Left renal pelvis (tissue), 4 donors: ENCODE results near the gene PTDSS2. TPM values are rescaled to one million over a fixed set of nuclear protein-coding genes. Genes with fewer than 3 reads are reported as not detected.

Experiments
- DNase-seq, 4 donors: peaks; one replicate each; pipeline ENCODE4 v3.0.0-alpha.2; 2013; ENCODE audit warnings: low read depth in 4 of 4, low spot score in 3 of 4
- polyA plus RNA-seq, 4 donors: library from polyadenylated mRNA; unstranded; fragments of 120-200 nt; gene quantifications; one replicate each; pipeline ENCODE4 v1.2.1, GENCODE V29; 2013; ENCODE audit not compliant: insufficient read length in 4 of 4

PTDSS2 gene
- polyA plus RNA-seq, 4 donors, result 22.9 to 46.4 (median 31.0) TPM

GRCh38 chr11:488062-488461 lies 38.0 kb downstream of the PTDSS2 start:
- DNase-seq, result no peak

- no peak for DNase-seq
These were observed 38.5 kb downstream of the PTDSS2 start for GRCh38 chr11:488579-488978.

- no peak for DNase-seq
These were observed 38.9 kb downstream of the PTDSS2 start for GRCh38 chr11:488992-489391.

GRCh38 chr11:489610-490185 lies 39.6 kb downstream of the PTDSS2 start:
- no peak for DNase-seq

GRCh38 chr11:490186-490929 lies 40.3 kb downstream of the PTDSS2 start:
- DNase-seq, result no peak

GRCh38 chr11:490930-491260 lies 40.8 kb downstream of the PTDSS2 start:
- no peak for DNase-seq

GRCh38 chr11:491358-491757 lies 41.3 kb downstream of the PTDSS2 start:
- DNase-seq, result no peak

- no peak for DNase-seq
These were observed 42.5 kb downstream of the PTDSS2 start for GRCh38 chr11:492427-493226.

- no peak for DNase-seq
These were observed 44.9 kb downstream of the PTDSS2 start for GRCh38 chr11:494761-495536.

- DNase-seq, result no peak
These were observed 45.5 kb downstream of the PTDSS2 start for GRCh38 chr11:495537-495931.

- no peak for DNase-seq
These were observed 46.9 kb downstream of the PTDSS2 start for GRCh38 chr11:496834-497564.

GRCh38 chr11:497565-498296 lies 47.7 kb downstream of the PTDSS2 start:
- no peak for DNase-seq

GRCh38 chr11:498297-499181 lies 48.5 kb downstream of the PTDSS2 start:
- no peak for DNase-seq

GRCh38 chr11:499201-500076 lies 49.4 kb downstream of the PTDSS2 start:
- no peak for DNase-seq

- DNase-seq, result no peak
These were observed 51.1 kb downstream of the PTDSS2 start for GRCh38 chr11:501001-501682.

GRCh38 chr11:501683-502287 lies 51.7 kb downstream of the PTDSS2 start:
- DNase-seq, result no peak
